ENCODE data around the gene MPND. TPM values are rescaled to one million over a fixed set of nuclear protein-coding genes. Genes with fewer than 3 reads are reported as not detected.
"Not testable (repeated sequence)": the region's sequence is repeated elsewhere in the genome, so short reads cannot be mapped to it uniquely, and the experiment has no call there.

Gene MPND
- total RNA-seq, 1 donor from 2014 or later = 21.9 TPM

- Histone ChIP-seq H3K9me3 (no peaks in the 10 kb centered on the region), H3K4me1 (peaks cover 6 to 8% of the 10 kb centered on the region in 2 donors), H3K27ac (no peak overlapping the region), H3K27me3 (no peaks in the 10 kb centered on the region), H3K4me3 (peak overlapping the region; percentile 40 to 65), H3K36me3 (no peaks in the 10 kb centered on the region)
- TF ChIP-seq CTCF (IDR thresholded peaks at IDR 0.05) = no peak
- intact Hi-C loops (cut with DNase I) = loop anchor here (1.0 kb wide), 2 partner anchors 15 to 74 kb away; partner anchors contain the start of genes CHAF1A and MPND
- no peak for DNase-seq (ENCODE audit: low spot score in 2 of 2)
Observed at GRCh38 chr19:4327877-4328242, 15.5 kb upstream of the MPND start.

DNA sequence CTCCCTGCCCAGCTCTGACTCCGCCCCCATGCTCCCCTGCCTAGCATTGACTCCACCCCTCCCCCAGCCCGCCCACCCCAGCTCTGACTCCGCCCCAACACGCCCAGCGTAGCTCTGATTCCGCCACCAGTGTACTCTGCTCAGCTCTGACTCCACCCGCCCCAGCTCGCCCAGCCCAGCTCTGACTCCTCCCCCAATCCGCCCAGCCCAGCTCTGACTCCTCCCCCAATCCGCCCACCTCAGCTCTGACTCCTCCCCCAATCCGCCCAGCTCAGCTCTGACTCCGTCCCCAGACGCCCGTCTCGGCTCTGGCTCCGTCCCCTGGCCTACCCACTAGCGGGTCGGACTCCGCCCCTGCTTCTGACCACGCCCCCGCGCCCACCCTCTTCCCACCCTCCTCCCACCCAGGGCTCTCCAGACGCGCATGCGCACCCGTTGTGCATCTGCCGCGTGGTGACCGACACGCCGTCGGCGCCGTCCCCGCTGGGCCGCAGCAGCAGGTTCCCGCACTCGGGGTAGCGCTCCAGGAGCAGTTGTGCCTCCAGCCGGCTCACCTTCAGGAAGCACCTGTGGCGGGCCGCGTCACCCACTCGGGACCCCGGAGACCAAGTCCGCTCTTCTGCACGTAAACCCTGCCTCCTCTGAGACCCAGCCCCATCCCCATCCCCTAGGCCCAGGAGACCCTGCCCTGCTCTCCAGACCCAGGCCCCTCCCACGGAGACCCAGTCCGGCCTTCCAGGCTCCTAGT lies 14.9 kb upstream of the MPND start:
- H3K4me3 ChIP-seq = peak overlapping the region; percentile 50 to 66
- intact Hi-C loops (cut with DNase I) = loop anchor here (1.0 kb wide), 2 partner anchors 15 to 74 kb away; partner anchors contain the start of genes CHAF1A and MPND
- H3K27ac ChIP-seq = no peak overlapping the region
- peaks cover 6 to 8% of the 10 kb centered on the region in 2 donors for H3K4me1 ChIP-seq
- H3K9me3 ChIP-seq = no peaks in the 10 kb centered on the region
- DNase-seq (ENCODE audit: low spot score in 2 of 2) = peak; percentile 74 to 94
- H3K27me3 ChIP-seq = no peaks in the 10 kb centered on the region
- no peak for TF ChIP-seq CTCF (IDR thresholded peaks at IDR 0.05)
- no peaks in the 10 kb centered on the region for H3K36me3 ChIP-seq

GRCh38 chr19:4328991-4329681 lies 14.2 kb upstream of the MPND start:
- not testable (repeated sequence) for H3K9me3 ChIP-seq; H3K4me1 ChIP-seq; H3K27me3 ChIP-seq; DNase-seq (ENCODE audit: low spot score in 2 of 2); H3K27ac ChIP-seq; H3K36me3 ChIP-seq
- H3K4me3 ChIP-seq = peak overlapping the region; percentile 50 to 66
- intact Hi-C loops (cut with DNase I) = loop anchor here (1.0 kb wide), 2 partner anchors 14 to 73 kb away; partner anchors contain the start of genes CHAF1A and MPND

- no peak overlapping the region for H3K27ac ChIP-seq
- no peaks in the 10 kb centered on the region for H3K27me3 ChIP-seq
- intact Hi-C loops (cut with DNase I) = no loop called here
- no peaks in the 10 kb centered on the region for H3K9me3 ChIP-seq
- H3K4me1 ChIP-seq = peaks cover 6 to 8% of the 10 kb centered on the region in 2 donors
- H3K36me3 ChIP-seq = no peaks in the 10 kb centered on the region
- no peak for DNase-seq (ENCODE audit: low spot score in 2 of 2)
- no peak overlapping the region for H3K4me3 ChIP-seq
- TF ChIP-seq CTCF (IDR thresholded peaks at IDR 0.05) = no peak
Observed at GRCh38 chr19:4329858-4330257, 13.5 kb upstream of the MPND start.

DNA sequence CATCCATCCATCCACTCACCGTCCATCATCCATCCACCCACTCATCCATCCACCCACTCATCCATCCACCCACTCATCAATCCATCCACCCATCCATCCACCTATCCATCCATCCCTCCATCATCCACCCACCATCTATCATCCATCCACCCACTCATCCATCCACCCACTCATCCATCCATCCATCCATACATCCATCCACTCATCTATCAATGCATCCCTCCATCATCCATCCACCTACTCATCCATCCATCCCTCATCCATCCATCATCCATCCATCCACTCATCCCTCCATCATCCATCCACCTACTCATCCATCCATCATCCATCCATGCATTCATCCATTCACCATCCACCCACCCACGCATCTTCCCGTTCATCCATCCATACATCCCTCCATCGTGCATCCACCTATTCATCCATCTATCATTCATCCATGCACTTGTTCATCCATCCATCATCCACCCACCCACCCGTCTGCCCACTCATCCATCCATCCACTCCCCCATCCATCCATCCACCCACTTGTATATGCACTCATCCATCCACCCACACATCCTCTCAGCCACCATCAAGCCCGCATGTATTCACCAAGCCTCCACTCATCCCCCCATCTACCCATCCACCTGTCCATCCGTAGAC lies 8.3 kb upstream of the MPND start:
- Histone ChIP-seq H3K36me3 (no peaks in the 10 kb centered on the region), H3K4me1 (no peaks in the 10 kb centered on the region), H3K9me3 (no peaks in the 10 kb centered on the region), H3K27ac (no peak overlapping the region), H3K4me3 (no peak overlapping the region), H3K27me3 (no peaks in the 10 kb centered on the region)
- TF ChIP-seq CTCF (IDR thresholded peaks at IDR 0.05) = no peak
- intact Hi-C loops (cut with DNase I) = no loop called here
- no peak for DNase-seq (ENCODE audit: low spot score in 2 of 2)

All from ascending aorta (tissue), 2 donors.